ENCODE results near the gene MGAT3.

Gene MGAT3

DNA sequence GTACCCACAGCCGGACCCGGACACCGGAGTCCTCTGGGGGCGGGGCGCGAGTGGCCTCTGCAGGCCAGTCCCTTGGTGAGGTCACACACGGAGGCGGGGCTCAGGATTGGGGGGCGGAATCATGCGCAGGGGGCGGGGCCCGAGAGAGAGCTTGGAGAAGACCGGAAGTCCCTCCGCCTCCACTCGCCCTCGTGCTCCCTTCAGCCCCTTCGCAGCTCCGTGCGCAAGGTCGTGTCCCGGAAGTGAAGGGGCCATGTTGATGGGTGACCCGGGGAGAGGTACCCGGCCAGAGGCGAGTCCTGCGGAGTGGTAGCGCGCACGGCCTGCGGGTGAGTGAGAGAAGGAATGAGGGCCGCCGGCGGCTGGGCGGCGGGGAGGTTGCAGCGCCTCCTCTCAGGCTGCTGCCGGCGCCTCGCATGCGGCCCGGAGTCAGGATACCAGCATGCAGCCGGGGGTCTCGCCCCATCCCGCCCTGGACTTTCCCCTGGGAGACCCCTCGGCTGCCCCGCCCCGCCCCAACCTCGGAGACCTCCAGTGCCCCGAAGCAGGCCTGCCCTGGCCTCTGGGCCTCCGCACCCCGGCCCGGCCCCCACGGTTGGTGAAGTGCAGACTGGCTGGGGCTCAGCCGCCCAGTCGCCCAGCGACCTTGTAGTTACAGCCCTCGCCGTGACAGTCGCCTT lies 45.4 kb downstream of the MGAT3 start, which contains the start of gene MIEF1:
MIEF1 (plus strand) TSS at position 182 of the 680 bp plus-strand sequence. CDS start 9,005 bp downstream, outside the sequence.
- peak within 1 kb of the TSS; percentile 82 for H3K4me3 ChIP-seq (ENCODE audit: low read length)
- peaks cover 23% of the 10 kb centered on the region for H3K36me3 ChIP-seq (replicated peaks; ENCODE audit: insufficient read depth, low read length)
- H3K9ac ChIP-seq (ENCODE audit: low read length): peak within 1 kb of the TSS; percentile 85
- no peaks in the 10 kb centered on the region for H3K9me2 ChIP-seq (replicated peaks; ENCODE audit: insufficient read depth, low read length)
- no peaks in the 10 kb centered on the region for H3K27me3 ChIP-seq (replicated peaks; ENCODE audit: insufficient read depth, low read length)
- H3K79me2 ChIP-seq (ENCODE audit: low read length): peaks cover 52% of the 10 kb centered on the region
- H2AFZ ChIP-seq (ENCODE audit: low read length): peak within 1 kb of the TSS; percentile 78
- H3F3A ChIP-seq (ENCODE audit: insufficient read depth, low read length): no peaks in the 10 kb centered on the region
- no peaks in the 10 kb centered on the region for H3K9me3 ChIP-seq (replicated peaks; ENCODE audit: insufficient read depth, low read length)
- peak; percentile 96 for DNase-seq
- H3K4me2 ChIP-seq (ENCODE audit: low read depth, low read length): peak within 1 kb of the TSS; percentile 85
- H4K20me1 ChIP-seq (ENCODE audit: insufficient read depth, low read length): no peaks in the 10 kb centered on the region
- H3K4me1 ChIP-seq (ENCODE audit: low read length): peaks cover 14% of the 10 kb centered on the region; the same call in 1 of the 2 replicates
- peak within 1 kb of the TSS; percentile 27; the same call in 1 of the 2 replicates for H3K27ac ChIP-seq (ENCODE audit: low read length)
- TF ChIP-seq EZH2phosphoT487 (IDR thresholded peaks at IDR 0.05; ENCODE audit: low read length) (no peak), EZH2 (optimal IDR thresholded peaks at IDR 0.05; ENCODE audit: low read depth, low read length) (no peak)
- TF ChIP-seq, protein P1, sequence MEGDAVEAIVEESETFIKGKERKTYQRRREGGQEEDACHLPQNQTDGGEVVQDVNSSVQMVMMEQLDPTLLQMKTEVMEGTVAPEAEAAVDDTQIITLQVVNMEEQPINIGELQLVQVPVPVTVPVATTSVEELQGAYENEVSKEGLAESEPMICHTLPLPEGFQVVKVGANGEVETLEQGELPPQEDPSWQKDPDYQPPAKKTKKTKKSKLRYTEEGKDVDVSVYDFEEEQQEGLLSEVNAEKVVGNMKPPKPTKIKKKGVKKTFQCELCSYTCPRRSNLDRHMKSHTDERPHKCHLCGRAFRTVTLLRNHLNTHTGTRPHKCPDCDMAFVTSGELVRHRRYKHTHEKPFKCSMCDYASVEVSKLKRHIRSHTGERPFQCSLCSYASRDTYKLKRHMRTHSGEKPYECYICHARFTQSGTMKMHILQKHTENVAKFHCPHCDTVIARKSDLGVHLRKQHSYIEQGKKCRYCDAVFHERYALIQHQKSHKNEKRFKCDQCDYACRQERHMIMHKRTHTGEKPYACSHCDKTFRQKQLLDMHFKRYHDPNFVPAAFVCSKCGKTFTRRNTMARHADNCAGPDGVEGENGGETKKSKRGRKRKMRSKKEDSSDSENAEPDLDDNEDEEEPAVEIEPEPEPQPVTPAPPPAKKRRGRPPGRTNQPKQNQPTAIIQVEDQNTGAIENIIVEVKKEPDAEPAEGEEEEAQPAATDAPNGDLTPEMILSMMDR (IDR thresholded peaks at IDR 0.05; ENCODE audit: low read length): no peak

DNA sequence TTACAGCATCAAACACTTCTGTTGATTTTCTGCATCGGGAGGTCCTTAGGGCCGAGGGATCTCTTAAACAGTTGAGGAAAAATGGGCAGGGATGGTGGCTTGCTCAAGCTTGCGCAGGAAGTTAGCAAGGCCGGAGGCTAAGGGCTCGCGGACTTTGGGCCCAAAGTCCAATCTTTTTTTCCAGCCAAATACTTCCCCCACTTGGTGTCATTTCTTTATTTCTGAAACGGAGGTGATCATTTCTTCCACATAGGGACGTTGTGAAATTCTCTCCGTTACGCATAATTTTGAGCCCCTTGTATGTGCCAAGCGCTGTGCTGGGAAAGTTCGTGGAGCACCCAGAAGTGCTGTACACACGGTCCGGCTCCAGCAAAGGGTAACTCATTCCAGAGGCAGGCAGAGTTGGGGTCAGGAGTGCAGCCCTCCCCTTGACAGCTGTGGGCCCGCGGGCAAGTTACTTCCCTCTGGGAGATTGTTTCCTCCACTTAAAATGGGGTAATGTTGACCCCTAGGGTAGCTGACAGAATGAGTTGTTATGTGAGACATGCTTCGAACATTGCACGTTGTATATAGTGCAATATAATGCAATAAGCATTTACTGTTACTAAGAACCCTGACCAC lies 46.1 kb downstream of the MGAT3 start:
- no peaks in the 10 kb centered on the region for H3K9me2 ChIP-seq (replicated peaks; ENCODE audit: insufficient read depth, low read length)
- peaks cover 23% of the 10 kb centered on the region for H3K36me3 ChIP-seq (replicated peaks; ENCODE audit: insufficient read depth, low read length)
- H3K4me2 ChIP-seq (ENCODE audit: low read depth, low read length): peak overlapping the region; percentile 85
- no peaks in the 10 kb centered on the region for H3K9me3 ChIP-seq (replicated peaks; ENCODE audit: insufficient read depth, low read length)
- TF ChIP-seq, protein P1 (IDR thresholded peaks at IDR 0.05; ENCODE audit: low read length): no peak
- TF ChIP-seq EZH2phosphoT487 (IDR thresholded peaks at IDR 0.05; ENCODE audit: low read length) (no peak), EZH2 (optimal IDR thresholded peaks at IDR 0.05; ENCODE audit: low read depth, low read length) (no peak)
- peaks cover 14% of the 10 kb centered on the region; the same call in 1 of the 2 replicates for H3K4me1 ChIP-seq (ENCODE audit: low read length)
- peak overlapping the region; percentile 82 for H3K4me3 ChIP-seq (ENCODE audit: low read length)
- peak overlapping the region; percentile 85 for H3K9ac ChIP-seq (ENCODE audit: low read length)
- H3K79me2 ChIP-seq (ENCODE audit: low read length): peaks cover 58% of the 10 kb centered on the region
- no peaks in the 10 kb centered on the region for H3K27me3 ChIP-seq (replicated peaks; ENCODE audit: insufficient read depth, low read length)
- H3K27ac ChIP-seq (ENCODE audit: low read length): peak overlapping the region; percentile 27; the same call in 1 of the 2 replicates
- H2AFZ ChIP-seq (ENCODE audit: low read length): 0 out of 2 replicates have a peak overlapping the region, but pooled peaks have one; percentile 1
- no peaks in the 10 kb centered on the region for H3F3A ChIP-seq (ENCODE audit: insufficient read depth, low read length)
- DNase-seq: peak; percentile 16
- no peaks in the 10 kb centered on the region for H4K20me1 ChIP-seq (ENCODE audit: insufficient read depth, low read length)

DNA sequence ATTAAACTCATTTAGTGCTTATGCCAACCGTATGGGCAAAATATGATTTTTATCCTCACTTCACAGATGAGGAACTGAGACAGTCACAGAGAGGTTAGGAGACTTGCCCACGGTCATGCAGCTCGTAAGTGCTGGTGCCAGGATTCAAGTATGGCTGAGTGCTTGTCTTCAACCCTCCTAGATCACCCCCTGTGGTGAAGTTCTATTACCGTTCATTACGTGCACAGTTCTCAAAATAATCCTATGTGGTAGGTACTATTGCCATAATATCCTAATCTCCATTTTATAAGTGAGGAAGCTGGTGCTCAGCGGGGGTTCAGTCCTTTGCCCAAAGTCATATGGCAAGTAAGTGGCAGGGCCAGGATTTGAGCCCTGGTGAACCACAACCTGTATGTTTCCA lies 46.8 kb downstream of the MGAT3 start:
- Histone ChIP-seq H3K27me3 (replicated peaks; ENCODE audit: insufficient read depth, low read length) (no peaks in the 10 kb centered on the region), H4K20me1 (ENCODE audit: insufficient read depth, low read length) (no peaks in the 10 kb centered on the region), H3K9me3 (replicated peaks; ENCODE audit: insufficient read depth, low read length) (no peaks in the 10 kb centered on the region), H3K4me1 (ENCODE audit: low read length) (peaks cover 14% of the 10 kb centered on the region; the same call in 1 of the 2 replicates), H3K9ac (ENCODE audit: low read length) (peak overlapping the region; percentile 85; the same call in 1 of the 2 replicates), H2AFZ (ENCODE audit: low read length) (no peak overlapping the region), H3K36me3 (replicated peaks; ENCODE audit: insufficient read depth, low read length) (peaks cover 23% of the 10 kb centered on the region), H3K9me2 (replicated peaks; ENCODE audit: insufficient read depth, low read length) (no peaks in the 10 kb centered on the region), H3K27ac (ENCODE audit: low read length) (no peak overlapping the region), H3K4me2 (ENCODE audit: low read depth, low read length) (peak overlapping the region; percentile 85), H3K79me2 (ENCODE audit: low read length) (peaks cover 65% of the 10 kb centered on the region), H3F3A (ENCODE audit: insufficient read depth, low read length) (0 out of 2 replicates have a peak, but pooled peaks cover 2% of the 10 kb centered on the region), H3K4me3 (ENCODE audit: low read length) (peak overlapping the region; percentile 82)
- TF ChIP-seq, protein P1 (IDR thresholded peaks at IDR 0.05; ENCODE audit: low read length): no peak
- TF ChIP-seq EZH2phosphoT487 (IDR thresholded peaks at IDR 0.05; ENCODE audit: low read length) (no peak), EZH2 (optimal IDR thresholded peaks at IDR 0.05; ENCODE audit: low read depth, low read length) (no peak)
- no peak for DNase-seq

All from MM.1S (cell line).